ENCODE data around the gene VPS29.

Gene VPS29

DNA sequence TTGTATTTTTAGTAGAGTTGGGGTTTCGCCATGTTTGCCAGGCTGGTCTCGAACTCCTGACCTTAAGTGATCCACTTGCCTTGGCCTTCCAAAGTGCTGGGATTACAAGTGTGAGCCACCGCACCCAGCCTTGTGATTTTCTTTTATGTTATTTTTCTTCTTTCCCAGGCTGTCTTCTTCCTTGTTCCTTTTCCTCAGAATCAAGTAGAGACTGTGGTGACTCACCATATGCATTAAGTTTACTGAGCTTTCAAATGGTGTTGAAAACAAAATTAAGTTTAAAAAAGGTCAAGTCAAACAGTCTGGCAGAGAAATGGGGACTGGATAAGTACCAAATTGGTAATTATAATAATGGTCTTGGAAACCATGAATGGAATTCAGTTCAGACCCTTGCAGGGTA is 57.5 kb downstream of the VPS29 start:
- no peak for DNase-seq (ENCODE audit: low read depth)

Data from T follicular helper cell (primary cell).